Heart left ventricle (tissue), 13 donors: ENCODE data around the gene ASB10.

ENCODE experiments used
- POLR2A ChIP-seq, 2 donors: fragments of 450-650 bp; IDR thresholded peaks; one replicate each; pipeline ENCODE4 v1.6.1; 2017; ENCODE audit warnings: antibody characterized with exemption in 2 of 2, mild to moderate bottlenecking in 2 of 2, moderate library complexity in 2 of 2
- TF ChIP-seq, protein P1 (sequence below), 12 donors: fragments of 200-600 bp; sonication (generic) in 4 of 12; IDR thresholded peaks; one replicate each; pipeline versions ENCODE4 v1.5.0 to v1.8.0; 2018 to 2022; ENCODE audit warnings: antibody characterized with exemption in 12 of 12, mild to moderate bottlenecking in 5 of 12
- donor health status: ischemic (EF 13 %, LVEDD 7.1; RV severe dilation, severe dysfunction).
- donor health status: DM: no; HTN: yes; CAD: no.
- donor health status: DM: no; HTN: no; CAD: no.
- donor health status: ischemic (EF 25% LVEDD 6.9; RV normal size, moderate dysfunction).
- donor health status: ischemic (EF 25% LVEDD 5.7; RV mildly dilated, moderate dysfunction).
- donor health status: ischemic (EF 35%, LVEDD 5.7; RV mildly dilated, moderate dysfunction).
- donor health status: nonischemic (EF 11% LVEDD 7.7; RV severe dilation, severe dysfunction).
- donor health status: DM: yes; HTN: yes; CAD: no.
- donor health status: PGD.
- donor health status: ischemic (EF 29% LVEDD 5.4; RV normal size, mild dysfunction).
- donor health status: nonischemic (EF 23%, LVEDD 6.1; RV moderate dilation, normal function).

DNA sequence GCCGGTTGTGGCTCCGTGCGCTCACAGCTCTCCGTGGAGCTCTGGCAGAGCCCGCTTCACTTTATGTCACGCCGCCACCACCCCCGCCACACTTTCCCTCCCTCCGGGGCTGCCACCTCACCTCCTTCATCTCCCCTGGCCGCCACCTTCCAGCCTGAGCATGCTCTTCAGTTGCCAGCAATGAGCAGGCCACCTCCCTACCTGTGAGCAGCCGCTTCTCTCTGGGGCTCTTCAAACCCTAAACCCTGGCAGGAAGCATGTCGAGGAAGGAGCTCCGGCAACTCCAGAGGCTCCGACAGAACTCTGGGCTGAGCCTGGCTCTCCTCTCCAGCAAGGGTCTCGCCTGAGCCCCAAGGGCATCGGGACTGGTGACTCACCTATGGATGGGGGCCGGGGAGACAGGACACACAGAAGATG is 56.3 kb downstream of the ASB10 start:
- TF ChIP-seq, protein P1, sequence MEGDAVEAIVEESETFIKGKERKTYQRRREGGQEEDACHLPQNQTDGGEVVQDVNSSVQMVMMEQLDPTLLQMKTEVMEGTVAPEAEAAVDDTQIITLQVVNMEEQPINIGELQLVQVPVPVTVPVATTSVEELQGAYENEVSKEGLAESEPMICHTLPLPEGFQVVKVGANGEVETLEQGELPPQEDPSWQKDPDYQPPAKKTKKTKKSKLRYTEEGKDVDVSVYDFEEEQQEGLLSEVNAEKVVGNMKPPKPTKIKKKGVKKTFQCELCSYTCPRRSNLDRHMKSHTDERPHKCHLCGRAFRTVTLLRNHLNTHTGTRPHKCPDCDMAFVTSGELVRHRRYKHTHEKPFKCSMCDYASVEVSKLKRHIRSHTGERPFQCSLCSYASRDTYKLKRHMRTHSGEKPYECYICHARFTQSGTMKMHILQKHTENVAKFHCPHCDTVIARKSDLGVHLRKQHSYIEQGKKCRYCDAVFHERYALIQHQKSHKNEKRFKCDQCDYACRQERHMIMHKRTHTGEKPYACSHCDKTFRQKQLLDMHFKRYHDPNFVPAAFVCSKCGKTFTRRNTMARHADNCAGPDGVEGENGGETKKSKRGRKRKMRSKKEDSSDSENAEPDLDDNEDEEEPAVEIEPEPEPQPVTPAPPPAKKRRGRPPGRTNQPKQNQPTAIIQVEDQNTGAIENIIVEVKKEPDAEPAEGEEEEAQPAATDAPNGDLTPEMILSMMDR (IDR thresholded peaks at IDR 0.05) = no peak
- TF ChIP-seq POLR2A (IDR thresholded peaks at IDR 0.05) = no peak
